ENCODE results near the gene PPFIBP1. TPM values are rescaled to one million over a fixed set of nuclear protein-coding genes. Genes with fewer than 3 reads are reported as not detected.

Gene PPFIBP1
- total and polyA plus RNA-seq, 2 donors (not counting 1 experiment from before 2014, with no cell fraction given) = 3.3 to 15.0 TPM

- Histone ChIP-seq H4K20me1 (ENCODE audit: control insufficient read depth, insufficient read depth, low read length, poor library complexity, severe bottlenecking) (no peaks in the 10 kb centered on the region), H3K27me3 (replicated peaks in 1 of 4; ENCODE audit: control extremely low read depth in 1 of 4, control insufficient read depth in 3 of 4, insufficient read depth in 4 of 4, low read length in 3 of 4) (no peaks in the 10 kb centered on the region), H2AFZ (ENCODE audit: insufficient read depth, low read depth, low read length, poor library complexity, severe bottlenecking) (no peak overlapping the region), H3K4me3 (ENCODE audit: control extremely low read depth in 1 of 5, extremely low read depth in 1 of 5, insufficient read depth in 1 of 5, low read depth in 2 of 5, low read length in 4 of 5) (no peak overlapping the region), H3K9ac (ENCODE audit: low read length) (no peak overlapping the region), H3K4me1 (ENCODE audit: control insufficient read depth in 2 of 2, insufficient read depth in 2 of 2, low read length in 2 of 2) (peaks cover 13 to 29% of the 10 kb centered on the region in 2 donors), H3K27ac (ENCODE audit: low read length in 2 of 2) (no peak overlapping the region), H3K79me2 (ENCODE audit: control insufficient read depth, insufficient read depth, low read length) (no peaks in the 10 kb centered on the region), H3K4me2 (replicated peaks; ENCODE audit: low read depth, low read length, poor library complexity, severe bottlenecking) (no peak overlapping the region), H3K36me3 (replicated peaks in 1 of 2; ENCODE audit: control extremely low read depth in 1 of 2, control insufficient read depth in 1 of 2, extremely low read depth in 1 of 2, insufficient read depth in 2 of 2, low read length in 1 of 2) (no peaks in the 10 kb centered on the region), H3K9me3 (ENCODE audit: control extremely low read depth in 1 of 3, control insufficient read depth in 2 of 3, insufficient read depth in 1 of 3, low read length in 2 of 3) (no peaks in the 10 kb centered on the region)
- Mint-ChIP-seq H3K27ac (no peak overlapping the region), H3K27me3 (peaks cover 7% of the 10 kb centered on the region), H3K4me3 (no peak overlapping the region), H3K4me1 (peaks cover 42% of the 10 kb centered on the region), H3K9me3 (ENCODE audit: insufficient read depth) (no peaks in the 10 kb centered on the region)
- ChIA-PET CTCF (no interaction called here), POLR2A (no interaction called here)
- 87% methylated on average over 3 of the region's 9 CpGs for WGBS (ENCODE audit: insufficient coverage)
- intact Hi-C loops (cut with micrococcal nuclease) = no loop called here
- ATAC-seq (ENCODE audit: low read depth) (no peak), DNase-seq (no peak)
- TF ChIP-seq EZH2 (IDR thresholded peaks at IDR 0.05; ENCODE audit: borderline replicate concordance, insufficient read depth, low read depth, low read length, poor library complexity, severe bottlenecking) = no peak
- TF ChIP-seq, protein P1, sequence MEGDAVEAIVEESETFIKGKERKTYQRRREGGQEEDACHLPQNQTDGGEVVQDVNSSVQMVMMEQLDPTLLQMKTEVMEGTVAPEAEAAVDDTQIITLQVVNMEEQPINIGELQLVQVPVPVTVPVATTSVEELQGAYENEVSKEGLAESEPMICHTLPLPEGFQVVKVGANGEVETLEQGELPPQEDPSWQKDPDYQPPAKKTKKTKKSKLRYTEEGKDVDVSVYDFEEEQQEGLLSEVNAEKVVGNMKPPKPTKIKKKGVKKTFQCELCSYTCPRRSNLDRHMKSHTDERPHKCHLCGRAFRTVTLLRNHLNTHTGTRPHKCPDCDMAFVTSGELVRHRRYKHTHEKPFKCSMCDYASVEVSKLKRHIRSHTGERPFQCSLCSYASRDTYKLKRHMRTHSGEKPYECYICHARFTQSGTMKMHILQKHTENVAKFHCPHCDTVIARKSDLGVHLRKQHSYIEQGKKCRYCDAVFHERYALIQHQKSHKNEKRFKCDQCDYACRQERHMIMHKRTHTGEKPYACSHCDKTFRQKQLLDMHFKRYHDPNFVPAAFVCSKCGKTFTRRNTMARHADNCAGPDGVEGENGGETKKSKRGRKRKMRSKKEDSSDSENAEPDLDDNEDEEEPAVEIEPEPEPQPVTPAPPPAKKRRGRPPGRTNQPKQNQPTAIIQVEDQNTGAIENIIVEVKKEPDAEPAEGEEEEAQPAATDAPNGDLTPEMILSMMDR (IDR thresholded peaks at IDR 0.05) = no peak
Measured at GRCh38 chr12:27551172-27551840, 27.3 kb downstream of the PPFIBP1 start.

GRCh38 chr12:27552235-27552634 is 28.2 kb downstream of the PPFIBP1 start:
- Histone ChIP-seq H2AFZ (ENCODE audit: insufficient read depth, low read depth, low read length, poor library complexity, severe bottlenecking) (no peak overlapping the region), H3K4me1 (ENCODE audit: control insufficient read depth in 2 of 2, insufficient read depth in 2 of 2, low read length in 2 of 2) (peaks cover 13 to 29% of the 10 kb centered on the region in 2 donors), H3K36me3 (replicated peaks in 1 of 2; ENCODE audit: control extremely low read depth in 1 of 2, control insufficient read depth in 1 of 2, extremely low read depth in 1 of 2, insufficient read depth in 2 of 2, low read length in 1 of 2) (no peaks in the 10 kb centered on the region), H3K27me3 (replicated peaks in 1 of 4; ENCODE audit: control extremely low read depth in 1 of 4, control insufficient read depth in 3 of 4, insufficient read depth in 4 of 4, low read length in 3 of 4) (no peaks in the 10 kb centered on the region), H4K20me1 (ENCODE audit: control insufficient read depth, insufficient read depth, low read length, poor library complexity, severe bottlenecking) (no peaks in the 10 kb centered on the region), H3K9me3 (ENCODE audit: control extremely low read depth in 1 of 3, control insufficient read depth in 2 of 3, insufficient read depth in 1 of 3, low read length in 2 of 3) (no peaks in the 10 kb centered on the region), H3K4me3 (ENCODE audit: control extremely low read depth in 1 of 5, extremely low read depth in 1 of 5, insufficient read depth in 1 of 5, low read depth in 2 of 5, low read length in 4 of 5) (no peak overlapping the region), H3K79me2 (ENCODE audit: control insufficient read depth, insufficient read depth, low read length) (peaks cover 3% of the 10 kb centered on the region), H3K27ac (ENCODE audit: low read length in 2 of 2) (no peak overlapping the region), H3K4me2 (replicated peaks; ENCODE audit: low read depth, low read length, poor library complexity, severe bottlenecking) (no peak overlapping the region), H3K9ac (ENCODE audit: low read length) (no peak overlapping the region)
- intact Hi-C loops (cut with micrococcal nuclease) = no loop called here
- peaks cover 42% of the 10 kb centered on the region for H3K4me1 Mint-ChIP-seq
- TF ChIP-seq, protein P1 (IDR thresholded peaks at IDR 0.05) = no peak
- no peak for TF ChIP-seq EZH2 (IDR thresholded peaks at IDR 0.05; ENCODE audit: borderline replicate concordance, insufficient read depth, low read depth, low read length, poor library complexity, severe bottlenecking)
- no peak overlapping the region for H3K27ac Mint-ChIP-seq
- POLR2A ChIA-PET = no interaction called here
- H3K27me3 Mint-ChIP-seq = peaks cover 7% of the 10 kb centered on the region
- no peak for DNase-seq
- no peak overlapping the region for H3K4me3 Mint-ChIP-seq
- CTCF ChIA-PET = no interaction called here
- no peak for ATAC-seq (ENCODE audit: low read depth)
- 98% methylated on average over 5 of the region's 6 CpGs for WGBS (ENCODE audit: insufficient coverage)
- no peaks in the 10 kb centered on the region for H3K9me3 Mint-ChIP-seq (ENCODE audit: insufficient read depth)
